NOMO-1 treated with DMSO at 0.1 percent for 48 hours (cell line): ENCODE measurements around the gene C14orf180.

Experiments
- DNase-seq: peaks from one replicate; lab custom pipeline; 2025; ENCODE audit not compliant: unreplicated experiment; lab: John Stamatoyannopoulos, UW

C14orf180 gene

DNA sequence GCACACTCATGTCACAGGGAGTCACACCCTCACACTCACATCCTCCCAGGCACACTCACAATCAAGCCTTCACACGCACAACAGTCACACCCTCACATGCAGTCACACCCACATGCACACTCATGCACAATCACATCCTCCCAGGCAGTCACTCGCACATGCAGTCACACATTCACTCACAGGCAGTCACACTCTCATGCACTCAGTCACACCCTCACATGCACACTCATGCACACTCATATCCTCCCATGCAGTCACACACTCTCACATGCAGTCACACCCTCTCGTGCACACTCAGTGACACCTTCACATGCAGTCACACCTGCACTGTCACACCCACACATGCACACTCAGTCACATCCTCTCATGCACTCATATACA lies 12.7 kb downstream of the C14orf180 start:
- no peak for DNase-seq

DNA sequence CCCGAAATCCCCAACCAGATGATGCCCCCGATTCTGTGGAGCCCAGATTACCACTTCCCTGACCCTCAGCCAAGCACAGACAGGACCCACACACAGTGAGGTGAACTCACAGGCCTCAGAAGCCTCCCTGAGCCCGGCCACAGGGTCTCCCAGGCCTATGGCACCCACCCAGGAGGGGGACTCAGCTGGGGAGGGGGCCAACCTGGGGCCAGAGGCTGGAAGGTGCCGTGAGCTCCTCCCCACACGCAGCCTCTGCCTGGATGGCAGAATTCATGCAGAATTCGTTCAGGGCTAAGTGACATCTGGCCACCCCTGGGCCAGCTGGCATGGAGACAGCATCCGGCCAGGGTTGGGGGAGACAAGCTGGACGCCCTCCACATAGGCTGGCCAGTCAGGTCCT lies 13.2 kb downstream of the C14orf180 start:
- no peak for DNase-seq

DNA sequence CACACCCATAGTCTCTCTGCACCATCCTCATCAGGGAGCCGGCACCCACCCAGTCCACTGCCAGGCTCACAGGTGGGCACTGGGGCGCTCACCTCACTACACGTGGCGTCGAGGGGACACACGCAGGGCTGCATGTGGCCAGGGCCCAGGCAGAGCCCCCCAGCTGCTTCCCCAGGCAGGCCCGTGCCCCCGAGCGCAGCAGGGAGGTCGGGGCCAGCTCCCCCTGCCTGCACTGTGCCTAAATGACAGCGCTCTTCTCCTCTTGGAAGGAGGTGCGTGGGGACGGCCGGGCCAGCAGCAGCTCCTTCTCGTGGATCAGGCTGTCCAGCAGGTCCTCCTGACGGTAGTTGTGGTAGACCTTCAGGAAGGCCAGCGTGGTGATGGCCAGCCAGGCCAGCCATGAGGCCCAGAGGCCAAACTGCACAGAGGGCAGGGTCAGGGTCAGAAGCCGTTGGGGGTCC lies 13.7 kb downstream of the C14orf180 start:
- no peak for DNase-seq

DNA sequence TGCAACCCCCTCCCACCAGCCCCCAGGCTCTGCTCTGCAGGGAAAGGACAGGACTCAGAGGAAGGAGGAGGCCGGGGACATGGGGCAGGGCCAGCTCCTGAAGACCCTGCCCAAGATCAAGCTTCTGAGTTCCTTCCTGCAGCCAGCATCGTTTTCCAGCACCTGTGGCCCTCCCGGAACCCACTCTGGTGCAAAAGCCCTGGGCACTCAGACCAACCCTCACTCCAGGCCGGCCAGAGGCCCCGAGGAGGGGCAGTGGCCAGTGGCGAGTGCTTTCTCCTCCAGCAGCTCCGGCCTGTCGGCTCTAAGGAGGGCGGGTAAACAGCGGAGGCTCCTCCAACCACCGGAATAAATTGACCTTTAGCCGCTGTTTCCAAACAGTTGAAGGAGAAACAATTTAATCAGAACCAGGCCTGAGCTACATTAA lies 14.2 kb downstream of the C14orf180 start:
- no peak for DNase-seq

DNA sequence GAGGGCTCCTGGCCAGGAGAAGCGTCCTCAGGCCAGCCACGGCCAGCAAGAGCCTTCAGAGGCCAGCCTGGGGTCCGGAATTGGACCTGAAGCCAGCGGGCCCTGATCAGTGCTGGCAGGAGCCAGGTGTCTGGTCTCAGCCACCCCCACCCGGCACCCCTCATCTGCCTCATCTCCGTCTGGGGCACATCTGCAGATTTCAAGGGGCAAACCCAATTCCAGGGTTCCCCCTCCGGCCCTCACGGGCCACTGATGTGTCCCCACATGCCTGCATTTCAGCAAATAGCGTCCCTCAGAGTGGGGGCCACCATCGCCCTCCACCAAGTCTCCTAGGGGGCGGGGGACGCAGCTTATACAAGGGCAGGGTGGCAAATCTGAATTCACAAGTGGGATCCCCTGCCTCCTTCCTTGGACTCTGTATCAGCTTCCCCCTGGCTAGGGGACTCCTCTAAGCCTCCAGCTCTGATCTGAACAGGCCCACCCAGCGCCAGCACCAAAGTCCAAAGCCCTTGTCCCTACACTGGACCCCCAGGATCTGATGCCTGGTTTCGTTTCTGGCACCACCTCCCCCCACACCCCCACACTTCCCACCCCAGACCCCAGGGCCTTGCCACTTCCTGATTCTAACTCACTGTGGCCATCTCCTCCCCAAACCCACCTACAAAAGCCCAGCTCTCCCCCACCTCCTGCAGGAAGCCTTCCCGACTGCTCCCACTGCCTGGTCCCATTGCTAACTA lies 14.9 kb downstream of the C14orf180 start:
- DNase-seq = no peak

DNA sequence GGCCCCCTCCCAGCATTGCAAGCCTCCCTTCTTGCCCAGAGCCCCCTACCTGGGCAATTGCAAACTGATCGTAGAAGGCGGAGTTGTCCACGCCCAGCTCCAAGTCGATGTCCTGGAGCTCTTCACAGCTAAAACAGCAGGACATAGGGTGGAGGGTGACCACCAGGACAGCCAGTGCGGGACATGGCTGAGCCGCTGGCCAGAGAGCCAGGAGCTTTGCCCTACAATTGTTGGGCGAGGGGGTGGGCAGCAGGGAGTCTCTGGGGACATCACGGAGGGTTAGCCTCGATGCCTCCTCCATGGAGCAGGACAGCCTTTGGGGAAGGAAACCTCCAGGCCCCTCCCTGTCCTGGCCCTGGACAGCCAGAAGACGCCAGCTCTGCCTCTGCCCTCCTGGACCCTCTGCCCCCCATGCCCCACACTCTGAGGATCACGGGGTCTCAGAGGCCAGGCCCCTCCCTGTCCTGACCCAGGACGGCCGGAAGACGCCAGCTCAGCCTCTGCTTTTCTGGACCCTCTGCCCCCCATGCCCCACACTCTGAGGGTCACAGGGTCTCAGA lies 15.6 kb downstream of the C14orf180 start:
- no peak for DNase-seq

DNA sequence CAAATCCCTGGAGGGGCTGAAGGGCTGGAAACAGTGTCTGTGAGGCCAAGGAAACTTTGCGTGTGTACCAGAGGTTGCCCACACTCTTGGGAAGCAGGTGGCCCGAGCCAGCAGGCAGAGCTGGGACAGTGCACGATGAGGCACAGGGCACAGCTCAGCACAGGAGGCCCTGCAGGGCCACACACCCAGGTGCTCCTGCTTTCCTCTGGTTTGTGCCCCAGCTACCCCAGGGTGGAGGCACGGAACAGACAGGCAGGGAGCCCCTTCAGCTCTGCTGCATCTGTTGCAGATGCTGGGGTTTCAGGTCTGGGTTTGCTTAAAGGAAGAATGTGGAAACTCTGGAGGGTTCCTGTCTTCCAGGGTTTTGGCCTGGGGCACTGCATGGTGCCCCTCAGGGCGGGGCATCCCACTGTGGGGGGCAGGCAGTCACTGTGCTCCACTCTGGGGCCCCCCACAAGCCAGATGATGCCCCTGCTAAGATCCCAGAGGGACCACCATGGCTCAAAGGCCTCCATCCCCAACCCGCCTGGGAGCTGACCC lies 16.4 kb downstream of the C14orf180 start:
- DNase-seq = no peak

DNA sequence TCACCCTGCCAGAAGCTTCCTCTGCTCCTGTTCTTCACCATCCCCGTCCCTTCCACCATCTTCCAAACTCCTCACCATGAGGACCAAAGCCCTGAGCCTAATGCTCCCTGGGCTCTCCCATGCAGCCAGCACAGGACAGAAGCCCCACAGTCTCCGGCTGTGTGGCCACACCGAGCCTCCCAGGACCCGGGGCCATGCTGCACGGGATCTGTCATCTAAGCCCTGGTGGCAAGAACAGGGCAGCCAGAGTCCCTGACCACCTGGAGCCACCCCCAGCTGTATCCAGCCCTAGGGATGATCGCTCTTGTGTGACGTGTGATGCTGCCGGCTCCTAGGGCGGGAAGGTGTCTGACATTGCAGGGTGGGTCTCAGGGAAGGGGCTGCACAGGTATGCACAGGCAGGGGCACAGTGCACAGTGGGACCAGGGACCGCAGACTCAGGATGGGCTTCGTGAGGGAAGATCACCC lies 16.9 kb downstream of the C14orf180 start:
- DNase-seq = no peak

DNA sequence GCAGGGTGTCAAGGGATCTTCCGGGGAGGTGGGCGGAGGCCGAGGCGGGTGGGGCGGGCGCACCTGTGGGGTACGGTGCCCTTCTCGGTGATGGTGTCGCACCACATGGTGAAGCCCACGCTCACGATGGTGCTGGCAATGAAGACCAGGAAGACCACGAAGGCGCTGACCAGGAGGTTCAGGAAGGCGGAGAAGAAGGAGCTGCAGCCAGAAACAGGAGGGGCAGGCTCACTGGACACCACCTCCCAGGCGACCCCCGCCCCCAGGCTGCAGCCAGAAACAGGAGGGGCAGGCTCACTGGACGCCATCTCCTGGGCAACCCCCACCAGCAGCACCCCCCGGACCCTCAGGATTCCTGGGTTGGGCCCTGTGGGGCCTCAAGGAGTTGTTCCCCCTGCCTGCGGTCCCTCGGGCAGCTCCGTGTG lies 17.4 kb downstream of the C14orf180 start:
- DNase-seq = no peak

DNA sequence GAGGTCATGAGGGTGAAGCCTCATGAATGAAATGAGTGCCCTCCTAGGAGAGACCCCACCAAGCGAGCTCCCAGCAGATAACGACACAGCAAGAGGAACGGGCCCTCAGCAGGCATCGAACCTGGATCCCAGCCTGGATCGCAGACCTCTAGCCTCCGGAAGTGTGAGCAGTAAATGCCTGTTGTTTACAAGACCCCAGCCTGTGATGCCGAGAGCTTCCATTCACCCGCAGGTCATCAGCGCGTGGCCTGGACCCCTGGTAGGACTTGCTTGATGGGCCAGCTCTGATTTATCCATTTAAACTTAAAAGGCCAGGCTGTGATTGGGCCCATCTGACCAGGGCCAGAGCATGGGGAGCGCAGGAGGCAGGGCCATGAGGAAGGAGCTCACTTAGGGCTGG lies 18.0 kb downstream of the C14orf180 start:
- DNase-seq = no peak

DNA sequence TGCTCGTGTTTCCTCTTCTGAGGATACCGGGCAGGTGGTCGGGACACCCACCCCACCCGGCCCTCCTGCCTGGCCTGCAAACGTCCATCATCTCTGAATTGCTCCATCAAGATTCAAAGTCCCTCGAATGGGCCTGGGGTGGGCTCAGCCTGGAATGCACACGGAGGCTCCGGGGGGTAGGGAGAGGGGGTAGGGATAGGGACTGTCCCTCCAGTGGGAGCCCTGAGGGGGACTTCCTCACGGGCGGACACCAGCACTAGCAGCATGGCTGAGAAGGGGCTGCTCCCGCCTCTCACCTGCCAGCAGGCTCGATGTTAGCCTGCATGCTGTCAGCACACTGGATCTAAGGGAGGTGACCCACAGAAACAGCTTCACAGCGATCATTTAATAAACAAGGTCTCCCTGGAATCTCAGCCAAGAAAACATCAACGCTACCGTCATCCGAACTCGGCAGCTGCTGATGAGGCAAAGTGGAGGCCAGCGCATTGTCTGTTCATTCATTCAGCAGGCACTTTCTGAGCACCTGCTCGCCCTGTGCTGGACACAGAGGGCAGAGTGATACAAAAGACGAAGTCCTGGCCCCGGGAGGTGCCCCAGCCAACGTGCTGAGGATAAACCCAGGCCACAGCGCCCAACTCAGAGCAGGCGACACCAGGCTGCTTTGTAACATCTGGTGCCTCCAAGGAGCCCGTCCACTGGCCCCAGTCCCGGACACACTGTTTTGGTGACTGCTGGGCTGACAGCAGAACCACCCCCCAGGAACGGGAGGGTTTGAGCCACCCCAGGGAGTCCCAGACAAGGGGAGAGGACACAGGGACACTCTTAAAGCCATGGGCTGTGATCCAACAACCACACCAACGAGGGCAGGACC lies 18.7 kb downstream of the C14orf180 start:
- no peak for DNase-seq

DNA sequence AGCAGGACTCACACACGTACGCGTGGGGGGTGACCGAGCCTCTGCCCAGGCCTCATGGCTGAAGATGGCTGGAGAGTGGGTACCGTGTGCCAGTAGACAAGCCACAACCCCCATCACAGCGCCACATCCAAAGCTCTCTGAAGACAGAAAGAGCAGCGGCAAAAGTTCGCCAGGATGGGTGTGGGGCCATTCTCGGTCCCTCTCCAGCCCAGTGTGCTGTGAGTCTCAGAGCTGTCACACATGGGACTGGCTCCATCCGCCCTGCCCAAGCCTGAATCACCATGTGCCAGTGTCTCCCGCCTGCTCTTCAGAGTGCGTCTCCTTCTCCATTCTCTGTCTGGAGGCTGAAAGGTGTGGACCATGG lies 19.3 kb downstream of the C14orf180 start:
- no peak for DNase-seq

DNA sequence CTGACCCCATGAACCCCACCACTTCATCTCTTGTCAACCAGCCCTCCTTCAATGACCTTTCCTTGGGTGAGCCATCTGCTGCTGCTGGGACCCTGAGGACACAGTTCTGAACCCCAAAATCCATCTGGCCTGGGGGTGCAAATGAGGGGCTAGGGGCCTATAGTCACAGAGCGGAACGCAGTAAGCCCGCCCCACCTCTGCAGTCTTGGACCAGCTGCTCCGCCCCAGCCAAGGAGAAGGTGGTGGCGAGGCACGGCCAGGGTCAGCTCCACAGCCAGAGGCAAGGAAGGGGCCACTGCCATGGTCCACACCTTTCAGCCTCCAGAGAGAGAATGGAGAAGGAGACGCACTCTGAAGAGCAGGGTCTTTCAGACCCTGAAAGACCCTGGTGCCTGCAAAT lies 19.9 kb downstream of the C14orf180 start:
- DNase-seq = no peak

DNA sequence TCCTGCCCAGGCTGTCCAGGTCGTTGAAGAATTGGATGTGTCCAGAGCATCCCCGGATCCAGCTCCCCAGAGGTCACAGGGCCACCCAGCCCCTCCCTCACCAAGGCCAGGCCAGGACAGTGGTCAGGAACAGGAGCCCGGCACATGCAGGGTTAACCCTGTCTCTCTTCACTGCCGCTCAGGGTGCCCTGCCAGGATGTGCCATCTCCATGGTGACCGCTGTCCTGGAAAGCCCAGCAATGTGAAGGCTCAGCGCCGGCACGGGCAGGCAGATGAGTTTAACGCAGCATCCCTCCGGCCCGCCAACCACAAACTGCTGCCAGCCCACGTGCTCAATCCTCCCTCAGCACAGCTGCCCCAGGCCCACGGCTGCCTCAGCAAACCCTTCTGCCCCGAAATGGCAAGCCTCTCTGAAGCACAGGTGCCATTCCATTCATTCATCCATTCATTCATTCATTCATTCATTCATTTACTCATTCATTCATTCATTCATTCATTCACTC lies 20.6 kb downstream of the C14orf180 start:
- no peak for DNase-seq

DNA sequence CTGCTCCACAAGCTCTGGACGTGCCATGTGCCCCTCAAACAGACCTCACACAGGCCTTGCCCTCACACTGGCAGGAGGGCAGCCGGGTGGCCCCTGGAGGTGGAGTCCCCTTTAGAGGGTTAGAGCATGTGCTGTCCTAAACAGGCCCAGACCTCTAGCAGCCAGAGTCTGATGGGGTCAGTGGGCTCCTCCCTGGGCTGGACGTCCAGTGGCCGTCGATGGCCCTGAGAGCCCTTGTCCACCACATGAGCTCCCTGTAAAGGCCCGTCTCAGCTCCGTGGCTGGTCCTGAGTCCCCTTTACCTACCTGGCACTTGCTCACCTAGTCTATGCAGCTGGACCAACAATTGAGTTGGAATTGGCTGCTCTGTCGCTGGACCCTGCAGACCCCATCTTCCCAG lies 21.2 kb downstream of the C14orf180 start:
- DNase-seq = no peak

DNA sequence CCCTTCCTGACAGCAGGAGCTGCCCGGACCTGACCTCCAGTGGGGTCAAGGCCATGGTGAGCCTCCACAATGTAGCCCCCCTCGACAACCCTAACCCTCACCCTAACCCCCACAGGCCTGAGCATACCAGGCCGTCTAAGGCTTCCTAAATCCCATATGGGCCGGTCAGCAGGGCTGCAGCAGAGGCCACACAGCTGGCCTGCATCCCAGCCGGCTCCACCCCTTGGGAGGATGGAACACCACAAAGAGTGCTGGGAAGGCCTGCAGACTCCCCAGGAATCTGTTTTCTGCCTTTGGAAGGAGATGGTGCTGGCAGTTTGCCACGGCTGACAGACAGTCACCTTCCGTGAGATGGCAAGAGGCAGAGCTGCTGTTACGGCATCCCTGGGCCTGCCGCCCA lies 22.2 kb downstream of the C14orf180 start:
- no peak for DNase-seq

DNA sequence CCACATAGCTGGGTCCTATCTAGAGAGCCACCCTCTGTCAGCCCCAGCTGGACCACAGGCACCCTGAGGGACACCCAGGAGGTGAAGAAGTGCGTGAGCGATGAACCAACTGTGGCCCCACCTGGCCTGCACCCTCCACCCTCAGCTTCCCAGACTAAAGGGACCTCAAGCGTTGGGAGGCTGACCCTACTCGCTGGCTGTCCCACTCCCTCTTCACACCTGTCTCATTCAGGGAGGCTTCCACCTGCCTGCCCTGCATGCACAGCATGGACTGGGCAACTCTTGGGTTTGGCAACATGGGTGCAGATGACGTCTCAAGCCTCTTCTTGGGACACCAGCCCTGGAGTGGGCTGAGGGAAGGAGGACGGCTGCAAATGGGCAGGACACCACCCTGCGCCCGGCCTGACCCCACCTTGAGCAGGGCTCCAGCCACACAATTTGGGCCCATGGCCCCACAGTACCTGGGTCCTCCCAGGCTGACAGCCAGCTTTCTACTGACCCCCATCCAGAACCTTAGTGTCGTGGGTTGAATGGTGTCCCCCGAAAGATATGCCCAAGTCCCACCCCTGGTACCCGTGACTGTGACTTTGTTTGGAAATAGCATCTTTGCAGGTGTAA lies 22.9 kb downstream of the C14orf180 start:
- DNase-seq = no peak

DNA sequence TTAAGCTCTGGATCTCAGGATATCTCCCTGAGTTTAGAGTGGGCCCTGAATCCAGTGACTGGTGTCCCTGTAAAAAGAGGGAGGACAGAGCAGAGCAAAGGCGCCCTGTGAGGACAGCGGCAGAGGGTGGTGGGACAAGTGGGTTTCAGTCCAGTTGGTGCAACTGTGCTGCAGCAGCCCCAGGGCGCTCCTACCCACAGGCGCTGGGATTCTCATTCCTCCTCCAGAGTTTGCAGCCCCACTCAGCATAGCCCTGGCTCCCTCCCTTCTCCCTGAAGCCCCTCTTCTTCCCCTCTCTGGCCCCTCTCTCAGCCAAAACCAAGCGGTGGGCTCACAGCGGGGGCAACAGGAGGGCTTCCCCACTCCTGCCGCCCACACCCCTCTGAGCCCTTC lies 23.4 kb downstream of the C14orf180 start:
- no peak for DNase-seq

DNA sequence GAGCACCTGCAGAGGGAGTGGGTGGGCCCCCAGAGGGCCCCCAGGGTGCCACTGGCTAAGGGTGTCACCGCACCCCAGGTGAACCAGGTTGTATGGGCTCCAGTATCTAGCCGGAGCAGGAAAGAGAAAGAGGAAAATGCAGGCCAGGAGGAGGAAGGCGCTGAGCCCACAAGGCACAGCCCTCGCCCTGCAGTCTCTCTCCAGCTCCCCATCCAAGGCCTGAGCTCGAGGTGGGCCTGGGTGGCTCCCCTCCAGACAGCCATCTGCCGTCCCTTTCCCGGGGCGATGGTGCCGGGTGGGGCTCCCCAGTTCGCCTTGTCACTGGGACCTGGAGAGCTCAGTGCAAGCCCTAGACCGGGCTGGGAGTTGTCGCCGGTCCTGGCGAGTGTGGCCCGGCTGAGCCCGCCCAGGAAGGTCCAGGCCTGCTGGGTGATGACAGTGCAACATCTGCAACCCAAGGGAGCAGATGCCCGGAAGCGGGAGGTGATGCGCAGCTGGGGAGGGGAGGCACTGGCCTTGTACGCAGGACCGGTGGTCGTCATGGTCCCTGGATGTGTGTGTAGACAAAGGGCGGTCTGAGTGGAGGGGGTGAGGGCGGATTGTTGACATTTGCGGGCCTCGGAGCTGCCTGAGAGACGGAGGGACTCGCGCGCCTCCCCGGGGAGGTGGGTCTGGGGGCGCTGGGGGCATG lies 24.3 kb downstream of the C14orf180 start:
- DNase-seq = no peak
